Activated CD4-positive, alpha-beta T cell treated with anti-CD3 and anti-CD28 coated beads, Interleukin-2, amount 50 U/mL, for 16 hours (primary cell): ENCODE results near the gene MYO3B.
A peak's percentile ranks its signal among the peaks of the same experiment; 100 is the strongest.
"Not testable (repeated sequence)": the region's sequence is repeated elsewhere in the genome, so short reads cannot be mapped to it uniquely, and the experiment has no call there.

Experiments
- DNase-seq: peaks from one replicate; pipeline ENCODE4 v3.0.0-alpha.2; 2020

MYO3B gene

DNA sequence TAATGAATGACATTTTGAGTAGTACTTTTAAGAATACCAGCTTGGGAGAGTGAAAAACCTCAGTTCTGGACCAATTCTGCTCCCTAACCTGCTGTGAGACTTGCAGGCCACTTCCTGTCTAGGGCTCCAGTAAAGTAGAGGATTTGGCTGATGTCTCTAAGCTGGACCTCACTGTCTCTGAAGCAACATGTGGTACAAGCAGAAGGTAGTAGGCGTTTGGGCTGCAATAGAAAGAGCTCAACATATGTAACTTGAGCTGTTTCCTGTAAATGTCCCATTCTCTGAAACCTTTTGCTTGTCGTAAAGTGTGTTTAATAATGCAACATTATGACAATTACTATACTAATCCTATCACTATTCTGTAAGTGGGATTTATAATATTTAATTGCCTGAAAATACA, 213.1 kb downstream of the MYO3B start:
- no peak for DNase-seq

- DNase-seq = no peak
These were observed 213.8 kb downstream of the MYO3B start for GRCh38 chr2:170391697-170392096.

DNA sequence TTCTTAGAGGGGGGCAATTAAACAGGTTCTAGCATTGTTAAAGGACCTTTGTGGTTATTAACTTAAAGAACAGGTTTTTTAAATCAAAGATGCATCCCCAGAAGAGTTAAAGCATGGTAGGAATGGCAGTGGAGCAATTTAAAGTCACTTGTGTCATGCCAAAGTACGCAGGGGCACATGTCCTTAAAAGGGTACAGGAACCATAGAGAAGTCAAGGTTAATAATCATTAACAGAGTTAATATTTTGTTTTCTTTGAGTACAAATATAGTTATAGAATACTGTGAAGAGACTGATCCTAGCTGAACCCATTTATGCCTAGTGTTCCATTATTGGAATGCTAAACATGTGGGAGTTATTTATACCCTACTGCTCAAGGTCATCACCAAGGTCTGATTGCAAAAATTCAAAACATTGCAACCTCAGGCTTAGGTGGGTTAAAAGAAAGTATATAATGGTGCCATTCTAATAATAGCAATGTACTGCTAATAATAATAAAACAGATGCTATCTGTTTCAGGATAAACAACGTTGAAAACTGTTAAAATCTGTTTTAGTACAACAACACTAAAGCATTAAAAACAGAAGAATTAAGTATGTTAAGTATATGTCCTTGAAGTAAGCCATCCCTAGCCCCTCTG, 216.0 kb downstream of the MYO3B start:
- DNase-seq = no peak

- no peak for DNase-seq
These were observed 216.9 kb downstream of the MYO3B start for GRCh38 chr2:170394641-170395387.

- DNase-seq = peak; percentile 16
These were observed 219.0 kb downstream of the MYO3B start for GRCh38 chr2:170396799-170397459.

DNA sequence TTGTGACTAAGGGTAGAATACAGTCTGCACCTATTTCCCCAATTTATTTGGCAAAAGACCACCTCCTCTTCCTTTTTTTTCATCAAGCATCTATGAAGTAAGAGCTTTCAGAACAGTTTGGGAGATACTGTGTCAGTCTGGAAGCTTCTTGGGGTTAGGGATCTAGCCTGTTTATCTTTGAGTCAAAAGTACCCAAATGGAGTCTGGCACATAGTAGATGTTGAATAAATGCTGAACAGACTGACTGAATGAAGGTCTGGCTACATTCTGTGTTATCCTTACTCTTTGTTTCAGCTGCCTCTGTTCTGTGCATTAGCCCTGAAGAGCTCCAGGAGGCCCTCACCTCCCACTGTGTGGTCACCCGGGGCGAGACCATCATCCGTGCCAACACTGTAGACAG, 223.2 kb downstream of the MYO3B start:
- DNase-seq = no peak

DNA sequence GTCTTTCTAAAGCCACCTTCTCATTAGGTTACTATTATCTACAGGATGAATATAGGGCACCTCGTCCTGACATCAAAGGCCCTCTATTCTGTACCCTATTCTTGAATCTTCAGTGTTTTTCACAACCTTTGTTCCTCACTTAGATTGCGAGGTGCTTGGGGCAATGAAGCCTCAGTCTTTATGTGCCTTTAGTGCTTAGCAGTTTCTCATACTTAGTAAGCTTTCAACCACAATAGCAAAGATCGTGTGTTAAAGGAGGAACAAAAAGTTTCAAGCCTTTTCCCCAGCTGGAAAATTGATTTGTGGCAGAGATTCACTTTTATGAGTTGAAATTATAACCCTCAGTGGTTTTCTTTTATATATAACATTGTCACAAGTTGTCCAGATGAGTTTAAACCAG, 226.9 kb downstream of the MYO3B start:
- no peak for DNase-seq

GRCh38 chr2:170405326-170405725, 227.4 kb downstream of the MYO3B start:
- no peak for DNase-seq

DNA sequence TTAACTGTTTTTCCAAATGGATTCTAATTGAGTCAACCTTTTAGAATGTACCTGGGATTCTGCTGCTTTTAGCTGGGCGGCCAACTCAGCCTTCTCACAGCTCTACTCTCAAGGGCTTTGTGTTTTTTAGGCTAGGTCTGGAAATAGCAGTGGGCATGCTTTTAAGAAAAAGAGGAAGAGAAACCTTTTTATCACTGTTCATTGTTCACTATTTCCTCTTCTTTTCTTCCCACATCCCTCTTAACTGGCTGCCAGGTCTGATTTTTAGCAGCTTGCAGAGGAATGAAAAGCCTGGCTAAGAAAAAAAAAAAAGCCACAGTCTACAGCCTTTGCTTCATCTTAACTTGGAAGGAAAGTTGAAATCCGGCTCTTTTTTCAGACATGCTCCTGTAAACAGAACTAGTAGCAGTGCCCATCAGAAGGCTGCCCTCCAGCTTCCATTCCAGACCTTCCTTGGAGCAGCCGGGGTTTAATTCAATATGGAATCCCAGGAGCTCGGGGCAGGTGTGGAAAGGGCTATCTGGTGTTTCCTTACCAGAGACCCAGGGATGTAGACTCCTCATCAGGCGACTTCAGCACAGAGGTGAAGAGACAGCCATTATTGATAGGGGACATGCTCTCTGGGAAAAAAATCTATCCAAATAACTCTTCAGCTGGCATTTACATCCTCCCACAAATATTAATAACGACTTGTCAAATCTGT, 230.7 kb downstream of the MYO3B start:
- DNase-seq = no peak

DNA sequence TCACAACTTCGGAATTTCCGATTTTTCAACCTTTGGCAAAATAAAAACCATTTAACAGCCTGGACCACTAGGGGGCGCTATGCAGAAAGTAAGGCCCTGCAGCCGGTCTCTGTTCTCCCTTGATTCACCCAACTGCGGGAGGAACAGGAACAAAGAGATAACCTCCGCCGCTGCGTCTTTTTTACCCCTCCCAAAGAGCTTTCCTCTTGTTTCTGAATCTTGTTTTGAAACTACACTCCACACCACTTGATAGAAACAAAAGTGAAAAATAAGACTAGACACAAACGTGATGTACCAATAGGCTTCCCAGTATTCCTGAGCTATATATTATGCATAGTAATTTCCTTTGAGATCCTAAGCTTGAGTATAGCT, 231.2 kb downstream of the MYO3B start:
- DNase-seq = peak; percentile 76

- no peak for DNase-seq
These were observed 233.7 kb downstream of the MYO3B start for GRCh38 chr2:170411660-170412059.

- no peak for DNase-seq
These were observed 243.2 kb downstream of the MYO3B start for GRCh38 chr2:170420961-170421687.

- no peak for DNase-seq
These were observed 246.0 kb downstream of the MYO3B start for GRCh38 chr2:170423919-170424318.

DNA sequence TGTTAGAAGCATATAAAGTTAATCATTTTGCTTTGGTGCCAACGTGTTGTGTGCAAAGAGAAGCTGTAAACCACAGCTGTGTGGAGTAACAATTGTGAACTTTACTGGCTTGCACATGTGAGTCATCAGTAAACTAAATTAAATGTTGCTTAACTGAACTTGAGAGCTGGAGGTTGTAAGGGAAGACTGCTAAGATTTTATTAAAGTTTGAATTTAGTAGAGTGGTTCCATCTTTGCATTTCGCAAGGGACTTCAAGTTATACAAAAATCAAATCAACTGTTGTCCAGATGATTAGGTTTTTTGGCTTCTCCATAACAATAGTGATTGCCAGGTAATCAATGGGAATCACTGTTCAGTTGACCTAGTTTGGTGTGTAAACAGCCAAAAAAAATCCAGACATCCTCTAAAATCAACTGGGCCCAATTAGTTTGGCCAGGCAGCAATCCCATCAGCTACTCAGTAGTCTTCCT, 247.4 kb downstream of the MYO3B start:
- DNase-seq = no peak

GRCh38 chr2:170428868-170429267, 250.9 kb downstream of the MYO3B start:
- no peak for DNase-seq

DNA sequence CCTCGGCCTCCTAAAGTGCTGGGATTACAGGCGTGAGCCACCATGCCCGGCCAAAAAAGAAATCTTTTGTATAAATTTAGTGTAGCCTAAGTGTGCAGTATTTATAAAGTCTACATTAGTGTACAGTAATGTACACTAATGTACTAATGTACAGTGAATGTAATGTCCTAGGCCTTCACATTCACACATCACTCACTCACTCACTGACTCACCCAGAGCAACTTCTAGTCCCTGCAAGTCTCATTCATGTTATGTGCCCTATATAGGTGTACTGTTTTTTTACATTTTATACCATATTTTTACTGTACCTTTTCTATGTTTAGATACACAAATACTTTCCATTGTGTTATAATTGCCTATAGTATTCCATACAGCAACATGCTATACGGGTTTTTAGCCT, 254.9 kb downstream of the MYO3B start:
- no peak for DNase-seq

GRCh38 chr2:170433448-170433847, 255.5 kb downstream of the MYO3B start:
- DNase-seq = no peak

GRCh38 chr2:170434396-170434795, 256.4 kb downstream of the MYO3B start:
- not testable (repeated sequence) for DNase-seq

DNA sequence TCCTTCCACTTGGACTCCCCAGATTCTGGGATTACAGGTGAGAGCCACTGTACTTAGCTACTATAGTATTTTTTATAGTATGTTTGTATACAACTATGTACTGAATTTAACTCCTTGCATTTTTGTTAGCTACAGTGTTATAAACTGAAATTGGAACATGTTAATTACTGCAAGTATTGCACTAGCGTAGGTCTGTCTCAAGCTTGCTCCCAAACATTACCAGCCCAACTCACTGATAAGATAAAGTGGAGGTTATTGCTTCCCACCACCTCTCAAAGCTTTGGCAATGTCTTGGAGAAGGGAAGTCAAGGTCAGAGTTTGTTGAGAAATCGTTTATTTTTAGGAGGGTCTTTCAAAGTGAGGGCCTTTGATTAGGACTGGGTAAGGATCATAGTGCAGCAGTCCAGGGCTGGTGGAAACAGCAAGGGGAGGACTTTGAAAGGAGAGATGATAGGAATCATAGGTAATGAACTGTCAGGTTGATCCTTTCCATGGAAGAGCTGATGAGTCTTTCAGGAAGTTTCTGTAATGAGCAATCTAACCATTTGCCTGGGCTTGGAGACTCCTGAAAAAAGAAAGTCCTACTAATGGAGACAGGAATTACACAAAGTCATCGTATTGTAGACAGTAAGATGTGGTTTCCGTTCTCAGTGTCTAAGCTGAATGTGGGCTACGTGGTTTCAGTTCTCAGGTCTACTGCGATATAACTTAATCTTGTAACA, 257.1 kb downstream of the MYO3B start:
- peak; percentile 40 for DNase-seq

DNA sequence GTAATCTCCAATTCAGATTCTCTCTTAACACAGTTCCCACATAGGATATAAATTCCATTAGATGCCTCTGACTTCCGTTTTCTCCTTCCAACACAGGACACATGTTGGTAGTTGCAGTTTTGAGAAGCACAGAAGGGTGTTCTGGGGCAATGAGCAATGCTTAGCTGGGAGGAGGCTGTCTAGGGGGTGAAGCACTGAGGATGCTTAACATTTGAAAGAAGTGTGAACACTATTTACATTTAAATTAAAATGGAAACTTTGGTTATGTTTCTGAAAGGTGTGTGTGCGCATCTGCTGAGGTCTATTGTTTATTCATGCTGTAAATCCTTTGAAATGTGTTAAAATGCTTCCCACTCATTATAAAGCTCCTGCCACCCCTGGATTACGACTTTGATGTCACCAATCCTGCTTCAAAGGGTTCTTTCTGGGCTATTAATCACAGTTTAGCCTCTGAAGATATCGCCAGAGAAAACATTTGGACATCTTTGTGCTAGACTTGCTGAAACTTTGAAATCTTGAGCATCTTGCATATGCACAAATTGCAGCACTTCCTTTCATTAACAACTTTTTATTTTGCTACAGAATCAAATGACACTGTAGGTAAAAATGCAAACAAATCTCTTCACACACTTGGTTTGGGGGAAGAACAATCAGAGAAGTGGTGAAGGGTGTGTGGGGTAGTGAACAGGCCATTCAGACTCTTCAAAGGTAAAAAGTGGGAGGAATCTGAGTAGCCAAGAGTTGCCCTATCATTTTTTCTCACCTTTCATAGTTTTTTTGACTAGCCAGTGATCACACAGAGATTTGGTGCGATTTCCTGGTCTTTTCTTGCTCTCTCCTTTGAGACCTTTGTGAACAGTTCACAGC, 258.4 kb downstream of the MYO3B start:
- no peak for DNase-seq

- no peak for DNase-seq
These were observed 268.1 kb downstream of the MYO3B start for GRCh38 chr2:170446078-170446477.
